Adipose tissue (tissue), 3 donors: Measurements from ENCODE around the gene MRPS15. TPM values are rescaled to one million over a fixed set of nuclear protein-coding genes. Genes with fewer than 3 reads are reported as not detected.

Experiments
- polyA plus RNA-seq, 3 donors: library from polyadenylated mRNA; stranded (reverse); fragments of 200-250 nt; gene quantifications; one replicate each; pipeline ENCODE4 v1.2.3, GENCODE V29; 2013
- donor health status: healthy with polysubstance abuse.
- donor health status: Bipolar disorder and iron deficiency.
- donor health status: healthy.

The MRPS15 gene
- polyA plus RNA-seq, 3 donors = 69.1 to 142 (median 130) TPM

Other genes with a start within 250 kb of the MRPS15 start
- 10 to 100 TPM; 19.5 to 47.6 (median 35.5) TPM for gene THRAP3, start 239.9 kb downstream of the MRPS15 start, polyA plus RNA-seq
- 1 to 10 TPM in 2 of 3 donors, under 1 TPM in 1; 0.61 to 1.7 (median 1.1) TPM for gene SH3D21, start 158.0 kb downstream of the MRPS15 start, polyA plus RNA-seq
- 10 to 100 TPM; 11.5 to 46.7 (median 25.3) TPM for gene EVA1B, start 140.7 kb downstream of the MRPS15 start, polyA plus RNA-seq
- gene STK40, start 78.5 kb downstream of the MRPS15 start, polyA plus RNA-seq = 10 to 100 TPM; 22.8 to 63.2 (median 50.7) TPM
- gene LSM10, start 66.5 kb downstream of the MRPS15 start, polyA plus RNA-seq = 10 to 100 TPM; 30.7 to 59.5 (median 59.5) TPM
- gene OSCP1, start 13.9 kb downstream of the MRPS15 start, polyA plus RNA-seq = 10 to 100 TPM in 1 of 3 donors, 1 to 10 TPM in 2; 5.3 to 10.3 (median 6.5) TPM
- 10 to 100 TPM in 2 of 3 donors, 1 to 10 TPM in 1; 2.6 to 74.0 (median 36.2) TPM for gene CSF3R, start 18.5 kb upstream of the MRPS15 start, polyA plus RNA-seq